Measurements from ENCODE around the gene ZNHIT2.
"Not testable (repeated sequence)": the region's sequence is repeated elsewhere in the genome, so short reads cannot be mapped to it uniquely, and the experiment has no call there.

The ZNHIT2 gene

DNA sequence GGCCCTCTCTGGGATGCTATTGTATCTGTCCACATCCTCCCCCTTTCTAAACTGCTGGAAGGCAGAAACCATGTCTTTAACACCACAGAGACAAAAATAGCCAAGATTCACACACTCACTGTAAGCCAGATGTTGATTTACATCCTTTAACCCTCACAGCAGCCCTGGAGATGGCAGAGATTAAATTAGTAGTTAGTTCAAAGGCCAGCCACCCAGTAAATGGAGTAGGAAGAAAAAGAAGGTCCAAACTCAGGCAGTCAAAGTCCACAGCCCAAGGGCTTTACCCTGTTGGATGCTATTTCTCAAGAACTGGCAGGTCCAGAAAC is 2.1 kb upstream of the ZNHIT2 start:
- no peak for DNase-seq (ENCODE audit: low read depth)

- DNase-seq (ENCODE audit: low read depth): not testable (repeated sequence)
Measured at GRCh38 chr11:65118891-65119669, 1.6 kb upstream of the ZNHIT2 start.

DNA sequence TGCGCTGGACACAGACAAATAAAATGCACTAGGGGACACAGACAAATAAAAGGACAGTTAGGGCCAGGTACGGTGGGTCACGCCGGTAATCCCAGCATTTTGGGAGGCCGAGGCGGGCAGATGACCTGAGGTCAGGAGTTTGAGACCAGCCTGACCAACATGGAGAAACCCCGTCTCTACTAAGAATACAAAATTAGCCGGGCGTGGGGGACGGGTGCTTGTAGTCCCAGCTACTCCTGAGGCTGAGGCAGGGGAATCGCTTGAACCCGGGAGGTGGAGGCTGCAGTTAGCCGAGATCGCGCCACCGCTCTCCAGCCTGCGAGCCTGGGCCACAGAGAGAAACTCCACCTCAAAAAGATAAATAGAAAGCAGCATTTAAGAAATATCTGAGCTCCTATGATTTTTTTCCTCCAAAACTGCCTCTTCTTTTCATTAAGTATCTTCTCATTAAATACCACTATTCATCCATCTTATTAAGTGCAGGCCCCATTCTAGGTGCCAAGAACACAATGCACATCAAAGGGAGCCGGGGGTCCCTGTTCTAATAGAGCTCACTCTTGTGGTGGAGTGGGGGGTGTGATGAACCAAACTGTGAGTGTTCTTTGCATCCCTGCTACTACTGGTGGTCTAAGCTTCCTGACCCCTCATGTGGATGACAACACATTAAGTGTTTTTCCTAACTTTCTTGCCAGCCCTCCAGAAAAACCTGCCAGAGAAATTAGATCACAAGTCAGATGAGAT is 766 bp upstream of the ZNHIT2 start:
- no peak for DNase-seq (ENCODE audit: low read depth)

DNA sequence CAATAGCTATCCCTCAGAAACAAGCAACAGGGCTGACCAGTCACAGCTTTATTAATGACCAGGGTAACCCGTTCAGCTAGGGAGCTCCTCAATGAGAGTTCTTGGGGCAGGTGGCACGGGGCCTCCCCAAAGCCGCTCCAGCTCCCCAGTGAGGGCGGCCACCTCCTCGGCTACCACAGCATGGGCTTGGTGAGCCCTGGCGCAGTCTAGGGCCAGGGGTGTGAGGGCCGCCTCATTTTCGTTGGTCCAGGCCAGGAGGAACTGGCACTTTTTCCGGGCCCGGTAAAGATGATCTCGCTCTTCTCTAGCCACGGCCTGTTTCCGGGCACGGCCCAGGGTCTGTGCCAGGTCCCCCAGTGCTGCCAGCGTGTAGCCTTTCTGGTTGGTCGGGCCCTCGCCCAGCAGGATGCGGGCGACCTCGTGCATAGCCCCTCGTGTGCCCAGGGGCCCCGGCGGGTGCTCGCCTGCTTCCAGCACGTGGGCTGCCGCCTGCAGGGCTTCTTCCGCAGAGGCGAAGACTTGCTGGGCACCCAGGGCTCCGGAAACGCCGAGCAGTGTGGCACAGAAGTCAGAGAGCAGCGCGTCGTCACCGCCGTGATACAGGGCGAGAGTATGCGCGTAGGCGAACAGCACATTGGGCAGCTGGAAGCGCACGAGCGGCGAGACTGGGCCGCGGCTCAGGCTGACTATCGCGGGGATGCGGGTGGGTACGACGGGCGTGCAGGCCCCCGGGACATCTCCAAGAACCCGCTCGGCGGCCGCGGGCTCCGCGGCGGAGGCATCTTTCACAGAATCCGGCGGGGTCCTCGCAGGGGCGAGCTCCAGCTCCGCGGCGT is 913 bp downstream of the ZNHIT2 start:
- no peak for DNase-seq (ENCODE audit: low read depth)

- no peak for DNase-seq (ENCODE audit: low read depth)
Measured at GRCh38 chr11:65115361-65116082, 2.0 kb downstream of the ZNHIT2 start.

DNA sequence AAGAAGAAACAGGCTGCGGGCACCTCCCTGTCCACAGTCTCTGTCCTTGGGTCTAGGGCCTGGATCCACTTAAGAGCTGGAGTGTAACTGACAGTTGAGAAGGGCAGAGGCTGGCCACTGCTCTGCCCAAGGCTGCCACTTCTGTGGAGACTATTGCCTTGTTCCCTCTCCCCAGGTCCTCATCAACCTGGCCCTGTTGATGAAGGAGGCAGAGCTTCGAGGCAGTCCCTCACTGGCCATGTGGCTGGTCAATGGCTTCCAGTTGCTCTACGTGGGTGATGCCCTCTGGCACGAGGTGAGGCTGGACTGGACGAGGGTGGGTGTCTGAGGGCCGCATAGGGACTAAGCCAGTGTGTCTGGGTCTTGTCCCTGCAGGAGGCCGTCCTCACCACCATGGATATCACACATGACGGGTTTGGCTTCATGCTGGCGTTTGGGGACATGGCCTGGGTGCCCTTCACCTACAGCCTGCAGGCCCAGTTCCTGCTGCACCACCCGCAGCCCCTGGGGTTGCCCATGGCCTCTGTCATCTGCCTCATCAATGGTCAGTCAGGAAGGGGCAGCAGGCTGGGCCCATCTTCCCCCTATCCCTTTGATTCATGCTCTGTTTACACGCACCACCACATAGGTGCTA is 2.8 kb downstream of the ZNHIT2 start:
- no peak for DNase-seq (ENCODE audit: low read depth)

GRCh38 chr11:65113839-65114238 is 3.7 kb downstream of the ZNHIT2 start:
- no peak for DNase-seq (ENCODE audit: low read depth)

- DNase-seq (ENCODE audit: low read depth): no peak
Measured at GRCh38 chr11:65113361-65113756, 4.1 kb downstream of the ZNHIT2 start.

GRCh38 chr11:65112546-65113360 is 4.7 kb downstream of the ZNHIT2 start:
- DNase-seq (ENCODE audit: low read depth): peak; percentile 63

- peak; percentile 82 for DNase-seq (ENCODE audit: low read depth)
Measured at GRCh38 chr11:65111744-65112545, 5.6 kb downstream of the ZNHIT2 start, which contains the start of gene TM7SF2. Gene TM7SF2, plus strand, starts transcription at chr11:65111872. Its CDS starts 144 bp downstream, at chr11:65112016.

GRCh38 chr11:65111159-65111743 is 6.2 kb downstream of the ZNHIT2 start:
- no peak for DNase-seq (ENCODE audit: low read depth)

DNA sequence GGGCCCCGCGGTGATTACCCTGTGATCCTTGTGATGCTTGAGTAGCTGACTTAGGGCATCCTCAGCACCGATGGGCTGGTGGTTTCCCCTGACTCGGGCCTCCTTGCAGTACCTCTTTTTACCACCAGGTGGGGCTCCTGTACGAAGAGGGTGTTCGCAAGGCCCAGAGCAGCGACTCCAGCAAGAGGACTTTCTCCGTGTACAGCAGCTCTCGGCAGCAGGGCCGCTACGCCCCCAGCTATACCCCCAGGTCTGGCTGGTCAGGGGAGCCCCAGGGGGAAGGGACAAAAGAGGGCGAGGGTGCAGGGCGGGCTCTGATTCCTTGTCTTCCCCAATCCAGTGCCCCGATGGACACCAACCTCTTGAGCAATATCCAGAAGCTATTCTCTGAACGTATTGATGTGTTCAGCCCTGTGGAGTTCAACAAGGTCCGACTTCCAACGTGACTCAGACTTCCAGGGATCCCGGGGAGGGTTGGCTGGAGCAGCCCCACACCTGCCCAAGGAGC is 7.1 kb downstream of the ZNHIT2 start:
- DNase-seq (ENCODE audit: low read depth): peak; percentile 85

- no peak for DNase-seq (ENCODE audit: low read depth)
Measured at GRCh38 chr11:65109231-65110198, 8.0 kb downstream of the ZNHIT2 start.

DNA sequence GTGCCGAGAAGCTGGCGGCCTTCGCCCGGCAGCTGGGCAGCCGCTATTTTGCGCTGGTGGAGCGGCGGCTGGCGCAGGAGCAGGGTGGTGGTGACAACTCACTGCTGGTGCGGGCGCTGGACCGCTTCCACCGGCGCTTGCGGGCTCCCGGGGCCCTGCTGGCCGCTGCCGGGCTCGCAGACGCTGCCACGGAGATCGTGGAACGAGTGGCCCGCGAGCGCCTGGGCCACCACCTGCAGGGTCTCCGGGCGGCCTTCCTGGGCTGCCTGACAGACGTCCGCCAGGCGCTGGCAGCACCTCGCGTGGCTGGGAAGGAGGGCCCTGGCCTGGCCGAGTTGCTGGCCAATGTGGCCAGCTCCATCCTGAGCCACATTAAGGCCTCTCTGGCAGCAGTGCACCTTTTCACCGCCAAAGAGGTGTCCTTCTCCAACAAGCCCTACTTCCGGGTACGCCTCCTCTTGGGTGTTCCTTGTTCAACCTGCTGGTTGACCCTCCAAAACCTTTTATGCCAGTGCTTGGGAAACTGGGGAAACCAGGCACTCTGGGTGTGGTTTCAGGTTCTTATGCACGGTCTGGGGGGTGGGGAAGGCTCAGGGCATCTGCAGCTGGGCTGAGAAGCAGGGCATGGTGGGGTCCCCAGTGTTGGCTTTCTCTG is 8.9 kb downstream of the ZNHIT2 start:
- DNase-seq (ENCODE audit: low read depth): no peak

GRCh38 chr11:65107751-65108468 is 9.6 kb downstream of the ZNHIT2 start:
- DNase-seq (ENCODE audit: low read depth): no peak

DNA sequence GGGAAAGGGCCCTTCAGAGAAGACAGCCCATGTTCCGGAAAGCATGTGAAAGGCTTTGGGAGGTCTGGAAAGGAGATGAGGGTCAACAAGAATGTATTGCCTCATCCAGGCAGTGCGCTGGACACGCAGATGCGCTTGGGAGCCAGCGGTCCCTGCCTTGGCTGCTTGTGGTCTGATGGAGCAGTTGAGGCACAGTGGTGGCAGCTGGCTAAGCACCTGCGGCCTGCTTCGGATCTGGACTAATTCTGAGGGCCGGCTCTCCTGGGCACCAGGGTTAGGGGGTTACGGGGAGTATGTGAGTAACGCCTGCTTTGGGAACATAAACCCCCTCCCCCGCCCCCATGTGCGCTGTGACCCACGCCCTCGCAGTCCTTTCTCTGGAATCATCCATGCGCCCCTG is 10.4 kb downstream of the ZNHIT2 start:
- DNase-seq (ENCODE audit: low read depth): no peak

DNA sequence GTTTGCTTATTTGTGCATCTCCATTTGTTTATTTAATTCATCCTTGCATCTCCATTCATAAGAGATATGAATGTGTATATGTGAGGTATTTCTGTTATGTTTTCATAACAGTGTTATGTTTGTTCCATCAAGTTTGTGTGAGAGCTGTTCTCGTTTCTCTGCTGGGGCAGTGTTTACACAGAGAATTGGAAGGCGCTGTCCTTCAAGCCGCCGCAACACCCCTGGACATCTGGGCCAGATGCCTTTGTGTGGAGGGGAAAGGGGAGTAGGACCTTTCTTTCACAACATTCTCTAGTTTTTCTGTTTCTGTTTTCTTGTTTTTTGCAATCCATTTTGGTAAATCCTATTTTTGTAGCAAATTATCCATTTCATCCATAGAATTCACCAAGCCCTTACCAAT is 12.9 kb downstream of the ZNHIT2 start:
- no peak for DNase-seq (ENCODE audit: low read depth)

Measured in stimulated activated CD8-positive, alpha-beta memory T cell treated with anti-CD3 and anti-CD28 coated beads, Interleukin-12 subunit alpha, Interleukin-12 subunit beta, amount 100 ng/mL, for 4 hours (primary cell).